Pericardium fibroblast (primary cell): Measurements from ENCODE around the gene OTOGL. TPM values are rescaled to one million over a fixed set of nuclear protein-coding genes. Genes with fewer than 3 reads are reported as not detected.

ENCODE experiments used
- total RNA-seq: library from RNA; depleted of rRNA; stranded (reverse); fragments of >200 nt; gene quantifications from 2 replicates; pipeline ENCODE4 v1.2.3, GENCODE V29; 2015

OTOGL gene, protein sequence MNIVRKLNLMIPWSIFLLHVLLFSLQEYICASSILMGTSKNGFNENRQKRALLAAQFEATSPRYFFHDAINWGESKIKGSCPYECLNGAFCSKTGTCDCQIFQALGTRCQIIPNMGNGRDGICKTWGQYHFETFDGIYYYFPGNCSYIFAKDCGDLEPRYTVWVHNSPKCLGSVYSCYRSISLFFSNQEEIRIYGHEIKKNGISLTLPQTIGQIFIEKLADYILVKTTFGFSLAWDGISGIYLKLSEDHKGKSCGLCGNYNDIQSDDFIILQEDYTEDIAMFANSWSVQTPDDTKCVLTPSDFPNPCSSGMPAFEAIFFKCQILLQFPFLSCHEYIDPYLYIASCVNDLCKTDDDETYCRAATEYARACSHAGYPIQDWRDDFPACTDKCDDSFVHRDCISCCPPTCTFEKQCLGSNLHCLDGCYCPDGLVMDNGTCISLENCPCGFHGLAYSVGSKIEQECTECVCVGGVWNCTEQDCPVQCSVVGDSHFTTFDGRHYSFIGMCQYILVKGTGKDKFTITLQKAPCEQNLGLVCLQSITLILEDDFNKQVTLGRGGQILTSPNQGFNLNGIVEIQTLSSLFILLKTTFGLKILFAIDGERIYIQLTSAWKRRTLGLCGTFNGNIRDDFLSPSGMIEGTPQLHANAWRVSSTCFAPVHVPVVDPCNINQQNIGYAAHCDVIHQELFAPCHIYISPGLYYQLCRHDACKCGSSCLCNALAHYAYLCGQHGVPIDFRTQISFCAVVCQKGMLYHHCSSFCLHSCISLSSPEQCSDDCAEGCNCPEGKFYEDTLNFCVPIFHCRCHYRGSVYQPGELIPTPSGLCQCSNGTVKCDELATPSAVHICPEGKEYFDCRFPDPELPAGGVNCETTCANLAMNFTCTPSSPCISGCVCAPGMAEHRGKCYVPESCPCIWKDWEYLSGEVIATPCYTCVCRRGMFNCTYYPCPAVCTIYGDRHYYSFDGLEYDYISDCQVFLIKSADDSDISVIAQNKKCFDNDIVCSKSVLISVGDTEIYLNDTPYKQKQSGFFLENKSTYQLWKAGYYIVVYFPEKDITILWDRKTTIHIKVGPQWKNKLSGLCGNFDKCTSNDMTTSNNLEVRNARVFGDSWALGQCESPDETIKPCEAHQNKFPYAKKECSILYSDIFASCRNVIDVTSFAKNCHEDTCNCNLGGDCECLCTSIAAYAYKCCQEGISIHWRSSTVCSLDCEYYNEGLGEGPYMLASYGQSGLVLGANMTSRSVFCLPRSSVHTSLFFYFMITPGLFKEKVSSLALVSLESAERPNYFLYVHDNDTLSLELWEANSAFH (N-terminal part only)
- total RNA-seq, result 0.34 and 2.6 TPM in 2 replicates

DNA sequence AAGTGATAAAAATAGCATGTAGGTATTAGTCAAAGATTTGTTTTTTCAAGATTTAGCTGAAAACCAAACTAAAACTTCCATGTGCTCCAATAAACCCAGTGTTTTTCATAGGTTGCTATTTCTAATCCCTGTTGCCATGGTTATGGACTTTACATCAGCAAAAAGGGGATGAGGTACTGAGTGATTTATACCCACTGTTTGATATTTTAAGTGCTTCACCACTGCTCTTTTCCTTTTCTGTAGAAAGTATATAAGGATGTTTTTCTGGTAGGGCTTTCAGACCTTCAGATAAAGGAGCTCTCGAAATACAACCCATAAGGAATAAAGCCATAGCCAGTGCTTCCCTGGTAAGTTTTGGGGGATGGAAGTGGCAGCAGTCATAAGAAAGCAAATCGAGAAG lies at the start of gene OTOGL:
OTOGL (plus strand) TSS at position 279 of the 400 bp plus-strand sequence. CDS start 109,895 bp downstream, outside the sequence.

Other genes starting within 250 kb of the OTOGL start
- 32.3 and 60.8 TPM in 2 replicates for gene PPP1R12A, start 164.4 kb upstream of the OTOGL start, total RNA-seq